Right ventricle myocardium inferior (tissue), 1 donor: ENCODE measurements around the gene SPATA31A5. TPM values are rescaled to one million over a fixed set of nuclear protein-coding genes. Genes with fewer than 3 reads are reported as not detected.
"Not testable (repeated sequence)": the region's sequence is repeated elsewhere in the genome, so short reads cannot be mapped to it uniquely, and the experiment has no call there.

Source experiments
- ATAC-seq: fragments of 200-7000 bp; cut with Tn5 transposase; one replicate; pipeline ENCODE4 v1.9.1; 2020; ENCODE audit warnings: mild to moderate bottlenecking, moderate library complexity
- DNase-seq: peaks from one replicate; pipeline ENCODE4 v3.0.0; 2021; ENCODE audit errors: missing footprints
- intact Hi-C: fragments of 100-400 bp; cut with DNase I; formaldehyde crosslinking; loops from one replicate; pipeline ENCODE4 v1.11.0; 2022
- long read RNA-seq: library from polyadenylated mRNA; unstranded; transcript quantifications from one replicate; pipeline ENCODE4 v2.0.0, GENCODE V29; 2021
- total RNA-seq: library from RNA; stranded (reverse); fragmentation: NEBNext Ultra II Directional; extraction: Animal tissue kit (Norgen Biotek cat#: 25700); gene quantifications from one replicate; pipeline ENCODE4 v1.2.1, GENCODE V29; 2021
- donor health status: DM: no; HTN: yes; CAD: no; lungs with severe emphysema.

Gene SPATA31A5
- total RNA-seq, result not detected
- long read RNA-seq, result 0 reads

- ATAC-seq, intact Hi-C loops, DNase-seq: not testable (repeated sequence)
Observed at GRCh38 chr9:60914107-60914506, at the start of gene SPATA31A5. Gene SPATA31A5, plus strand, starts transcription at chr9:60914407. Its CDS starts 29 bp downstream, at chr9:60914436.

GRCh38 chr9:60962990-60963350 lies 48.8 kb downstream of the SPATA31A5 start:
- peak; percentile 74 for ATAC-seq
- intact Hi-C loops, DNase-seq: not testable (repeated sequence)

- ATAC-seq, result peak; percentile 87
- intact Hi-C loops, DNase-seq: not testable (repeated sequence)
Observed at GRCh38 chr9:60966382-60966781, 52.2 kb downstream of the SPATA31A5 start.
